ENCODE results near the gene FSTL1.

FSTL1 gene

GRCh38 chr3:120450600-120451271, at the start of gene FSTL1:
FSTL1 (minus strand) TSS chr3:120450992; CDS start chr3:120450746, 246 bp downstream.
- H3K27ac ChIP-seq = peak within 1 kb of the TSS; percentile 96
- TF ChIP-seq CTCF (conservative IDR thresholded peaks at IDR 0.05) = no peak

GRCh38 chr3:120498556-120499346, 48.0 kb upstream of the FSTL1 start:
- TF ChIP-seq CTCF (conservative IDR thresholded peaks at IDR 0.05) = no peak

GRCh38 chr3:120497818-120498217, 47.0 kb upstream of the FSTL1 start:
- no peak for TF ChIP-seq CTCF (conservative IDR thresholded peaks at IDR 0.05)
- no peak overlapping the region for H3K27ac ChIP-seq

More at GRCh38 chr3:120498556-120499346, 48.0 kb upstream of the FSTL1 start:
- no peak overlapping the region for H3K27ac ChIP-seq

- no peak for TF ChIP-seq CTCF (conservative IDR thresholded peaks at IDR 0.05)
- H3K27ac ChIP-seq = no peak overlapping the region
These were observed 46.5 kb upstream of the FSTL1 start for GRCh38 chr3:120497336-120497735.

- no peak for TF ChIP-seq CTCF (conservative IDR thresholded peaks at IDR 0.05)
- H3K27ac ChIP-seq = no peak overlapping the region
These were observed 45.6 kb upstream of the FSTL1 start for GRCh38 chr3:120496278-120497002.

- no peak for TF ChIP-seq CTCF (conservative IDR thresholded peaks at IDR 0.05)
- no peak overlapping the region for H3K27ac ChIP-seq
These were observed 45.0 kb upstream of the FSTL1 start for GRCh38 chr3:120495809-120496208.

- peak overlapping the region; percentile 55 for H3K27ac ChIP-seq
- no peak for TF ChIP-seq CTCF (conservative IDR thresholded peaks at IDR 0.05)
These were observed 41.3 kb upstream of the FSTL1 start for GRCh38 chr3:120492103-120492502.
